ENCODE measurements around the gene LRPAP1. TPM values are rescaled to one million over a fixed set of nuclear protein-coding genes. Genes with fewer than 3 reads are reported as not detected.

Gene LRPAP1
- total and polyA plus RNA-seq, 2 experiments from 2014 or later: 63.0 to 82.5 TPM

DNA sequence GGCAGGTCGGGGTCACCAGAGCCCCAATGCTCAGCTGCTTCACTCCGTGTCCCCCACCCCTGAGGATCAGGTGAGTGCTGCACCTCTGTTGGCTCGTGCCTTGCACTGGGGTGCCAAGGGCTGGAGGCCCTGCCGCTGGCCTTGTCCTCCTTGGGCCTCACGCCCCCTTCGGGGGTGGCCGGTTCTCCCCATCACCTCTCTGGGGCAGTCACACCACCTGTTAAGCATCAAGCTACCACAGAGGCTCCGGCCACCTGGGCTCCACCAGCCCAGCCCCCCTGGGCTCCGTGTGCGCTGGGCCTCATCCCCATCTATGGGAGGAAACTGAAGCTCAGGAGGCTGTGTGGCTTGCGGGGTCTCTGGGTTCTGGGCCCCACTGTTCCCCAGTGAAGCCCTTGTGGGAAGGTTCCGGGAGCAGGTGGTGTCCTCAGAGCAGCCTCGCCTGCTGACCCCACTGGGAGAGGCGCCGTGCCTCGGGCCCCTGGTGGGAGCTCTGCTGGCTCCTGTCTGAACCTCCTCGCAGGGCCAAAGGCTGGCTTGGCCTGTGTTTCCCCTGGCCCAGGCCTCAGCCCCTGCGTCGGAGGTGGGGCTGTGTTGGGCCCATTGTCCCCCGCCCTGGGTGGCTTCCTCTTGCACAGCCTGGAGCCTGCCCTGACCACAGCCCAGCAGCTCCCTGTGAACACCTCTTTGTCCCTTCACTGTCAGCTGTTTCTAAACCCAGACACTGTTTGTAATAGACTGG, 38.3 kb downstream of the LRPAP1 start:
- Mint-ChIP-seq H3K4me3 (no peak overlapping the region), H3K27ac (no peak overlapping the region), H3K9me3 (peaks cover 4% of the 10 kb centered on the region), H3K27me3 (ENCODE audit: insufficient read depth, low read depth, poor library complexity) (peaks cover 80% of the 10 kb centered on the region), H3K4me1 (peaks cover 7% of the 10 kb centered on the region), H3K36me3 (ENCODE audit: low read depth) (no peaks in the 10 kb centered on the region)
- Histone ChIP-seq H3K9me2 (ENCODE audit: insufficient read depth) (no peaks in the 10 kb centered on the region), H3K36me3 (ENCODE audit: insufficient read depth) (no peaks in the 10 kb centered on the region), H3K4me1 (ENCODE audit: insufficient read depth) (no peaks in the 10 kb centered on the region), H3K27ac (ENCODE audit: low read depth) (no peak overlapping the region), H2AFZ (no peak overlapping the region), H3K4me3 (no peak overlapping the region), H4K20me1 (replicated peaks; ENCODE audit: insufficient read depth) (no peaks in the 10 kb centered on the region; the same call in 1 of the 2 replicates), H3F3A (replicated peaks; ENCODE audit: low read depth) (no peaks in the 10 kb centered on the region), H3K27me3 (ENCODE audit: insufficient read depth) (peaks cover 91% of the 10 kb centered on the region), H3K79me2 (replicated peaks; ENCODE audit: insufficient read depth) (no peaks in the 10 kb centered on the region), H3K4me2 (no peak overlapping the region)
- TF ChIP-seq EZH2phosphoT487 (IDR thresholded peaks at IDR 0.05; ENCODE audit: unreplicated experiment): no peak
- TF ChIP-seq NANOG (IDR thresholded peaks at IDR 0.05; ENCODE audit: borderline replicate concordance): no peak
- TF ChIP-seq ZNF331 (CRISPR knock-in tag; IDR thresholded peaks at IDR 0.05; ENCODE audit: low read depth): no peak
- TF ChIP-seq POLR2AphosphoS5 (IDR thresholded peaks at IDR 0.05; ENCODE audit: low read depth): 0 out of 2 replicates have a peak, but pooled peaks have one; percentile 8
- DNase-seq (ENCODE audit: low spot score) (no peak), ATAC-seq (peak; percentile 46)

GRCh38 chr4:3492741-3493719, 39.2 kb downstream of the LRPAP1 start:
- Histone ChIP-seq H4K20me1 (replicated peaks; ENCODE audit: insufficient read depth) (no peaks in the 10 kb centered on the region; the same call in 1 of the 2 replicates), H3K27ac (ENCODE audit: low read depth) (no peak overlapping the region), H3K4me3 (no peak overlapping the region), H3F3A (replicated peaks; ENCODE audit: low read depth) (no peaks in the 10 kb centered on the region), H3K36me3 (ENCODE audit: insufficient read depth) (no peaks in the 10 kb centered on the region), H3K9me2 (ENCODE audit: insufficient read depth) (no peaks in the 10 kb centered on the region), H3K79me2 (replicated peaks; ENCODE audit: insufficient read depth) (no peaks in the 10 kb centered on the region), H3K4me2 (no peak overlapping the region), H3K27me3 (ENCODE audit: insufficient read depth) (peaks cover 100% of the 10 kb centered on the region), H3K4me1 (ENCODE audit: insufficient read depth) (no peaks in the 10 kb centered on the region), H2AFZ (no peak overlapping the region)
- H3K27ac Mint-ChIP-seq: no peak overlapping the region
- DNase-seq (ENCODE audit: low spot score) (no peak), ATAC-seq (no peak)
- H3K4me1 Mint-ChIP-seq: peaks cover 7% of the 10 kb centered on the region
- H3K4me3 Mint-ChIP-seq: no peak overlapping the region
- H3K36me3 Mint-ChIP-seq (ENCODE audit: low read depth): no peaks in the 10 kb centered on the region
- peaks cover 87% of the 10 kb centered on the region for H3K27me3 Mint-ChIP-seq (ENCODE audit: insufficient read depth, low read depth, poor library complexity)
- H3K9me3 Mint-ChIP-seq: peaks cover 4% of the 10 kb centered on the region
- TF ChIP-seq ZNF331 (CRISPR knock-in tag; IDR thresholded peaks at IDR 0.05; ENCODE audit: low read depth): no peak
- TF ChIP-seq ETS1 (IDR thresholded peaks at IDR 0.05): no peak
- no peak for TF ChIP-seq NANOG (IDR thresholded peaks at IDR 0.05; ENCODE audit: borderline replicate concordance)
- no peak for TF ChIP-seq JUNB (IDR thresholded peaks at IDR 0.05; ENCODE audit: unreplicated experiment)
- no peak for TF ChIP-seq EZH2phosphoT487 (IDR thresholded peaks at IDR 0.05; ENCODE audit: unreplicated experiment)
- no peak for TF ChIP-seq ZNF114 (CRISPR knock-in tag; IDR thresholded peaks at IDR 0.05)
- TF ChIP-seq CREB1 (CRISPR knock-in tag; IDR thresholded peaks at IDR 0.05; ENCODE audit: low read depth): no peak
- TF ChIP-seq POLR2AphosphoS5 (IDR thresholded peaks at IDR 0.05; ENCODE audit: low read depth): no peak
- TF ChIP-seq CTCF (conservative IDR thresholded peaks at IDR 0.05; ENCODE audit: low read depth in 2 of 2): no peak
- TF ChIP-seq EZH2 (IDR thresholded peaks at IDR 0.05; ENCODE audit: low read depth, unreplicated experiment): no peak
- no peak for TF ChIP-seq STAT1 (IDR thresholded peaks at IDR 0.05; ENCODE audit: unreplicated experiment)
- TF ChIP-seq REST (IDR thresholded peaks at IDR 0.05; ENCODE audit: unreplicated experiment): no peak
